Body of pancreas (tissue), 4 donors: Measurements from ENCODE around the gene GATAD2B.

Experiments
- POLR2A ChIP-seq, 3 donors: fragments of 450-650 bp; IDR thresholded peaks; one replicate each; pipeline ENCODE4 v1.6.1; 2016; ENCODE audit warnings: antibody characterized with exemption in 3 of 3, mild to moderate bottlenecking in 2 of 3
- TF ChIP-seq, protein P1 (sequence below), 7 experiments: fragments of 450-650 bp in 4 of 7; fragments of 200-600 bp in 3 of 7; sonication (generic) in 3 of 7; IDR thresholded peaks; one replicate each; pipeline ENCODE4 v1.5.1; 2016 to 2019; ENCODE audit warnings: antibody characterized with exemption in 7 of 7

DNA sequence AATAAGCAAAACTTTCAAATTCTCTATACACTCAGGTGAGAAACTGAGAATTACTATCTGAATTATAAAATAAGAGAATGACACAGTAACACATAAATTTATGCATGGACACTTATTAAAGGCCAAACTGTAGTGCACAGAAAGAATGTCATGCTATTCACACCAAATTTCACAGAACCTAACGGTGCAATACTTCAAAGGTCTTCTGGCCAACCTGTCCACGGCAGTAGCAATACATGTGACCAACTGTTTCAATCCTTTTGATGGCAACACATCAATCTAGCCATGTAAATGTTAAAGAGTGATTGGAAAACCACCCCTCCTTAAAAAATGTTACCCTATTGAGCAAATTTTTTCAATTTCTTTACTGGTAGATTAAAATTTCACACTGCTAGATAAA, 10.4 kb downstream of the GATAD2B start:
- TF ChIP-seq, protein P1, sequence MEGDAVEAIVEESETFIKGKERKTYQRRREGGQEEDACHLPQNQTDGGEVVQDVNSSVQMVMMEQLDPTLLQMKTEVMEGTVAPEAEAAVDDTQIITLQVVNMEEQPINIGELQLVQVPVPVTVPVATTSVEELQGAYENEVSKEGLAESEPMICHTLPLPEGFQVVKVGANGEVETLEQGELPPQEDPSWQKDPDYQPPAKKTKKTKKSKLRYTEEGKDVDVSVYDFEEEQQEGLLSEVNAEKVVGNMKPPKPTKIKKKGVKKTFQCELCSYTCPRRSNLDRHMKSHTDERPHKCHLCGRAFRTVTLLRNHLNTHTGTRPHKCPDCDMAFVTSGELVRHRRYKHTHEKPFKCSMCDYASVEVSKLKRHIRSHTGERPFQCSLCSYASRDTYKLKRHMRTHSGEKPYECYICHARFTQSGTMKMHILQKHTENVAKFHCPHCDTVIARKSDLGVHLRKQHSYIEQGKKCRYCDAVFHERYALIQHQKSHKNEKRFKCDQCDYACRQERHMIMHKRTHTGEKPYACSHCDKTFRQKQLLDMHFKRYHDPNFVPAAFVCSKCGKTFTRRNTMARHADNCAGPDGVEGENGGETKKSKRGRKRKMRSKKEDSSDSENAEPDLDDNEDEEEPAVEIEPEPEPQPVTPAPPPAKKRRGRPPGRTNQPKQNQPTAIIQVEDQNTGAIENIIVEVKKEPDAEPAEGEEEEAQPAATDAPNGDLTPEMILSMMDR (IDR thresholded peaks at IDR 0.05) = no peak
- no peak for TF ChIP-seq POLR2A (IDR thresholded peaks at IDR 0.05)
